Measurements from ENCODE around the gene LUC7L3.

The LUC7L3 gene

DNA sequence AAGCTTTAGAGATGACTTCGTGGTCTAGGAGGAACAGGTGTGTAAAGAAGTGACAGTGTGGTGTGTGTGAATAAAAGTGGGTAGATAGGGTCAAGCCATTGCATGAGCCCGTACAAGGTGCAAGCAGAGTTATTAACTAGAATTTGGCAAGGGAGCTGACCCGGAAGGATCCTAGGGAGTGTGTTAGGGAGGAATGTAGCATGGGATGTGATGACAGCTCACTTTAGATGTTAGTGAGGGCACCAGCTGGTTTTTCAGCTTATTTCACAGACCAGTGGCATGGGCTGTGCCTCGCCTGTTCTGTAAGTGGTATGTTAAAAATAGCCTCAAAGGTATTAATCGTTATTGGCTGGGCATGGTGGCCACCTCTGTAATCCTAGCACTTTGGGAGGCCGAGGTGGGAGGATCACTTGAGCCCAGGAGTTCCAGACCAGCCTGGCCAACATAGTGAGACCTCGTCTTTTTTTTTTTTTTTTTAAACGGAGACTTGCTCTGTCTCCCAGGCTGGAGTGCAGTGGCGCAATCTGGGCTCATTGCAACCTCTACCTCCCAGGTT, 39.7 kb downstream of the LUC7L3 start:
- H3K9me3 ChIP-seq (replicated peaks; ENCODE audit: insufficient read depth, low read length), result no peaks in the 10 kb centered on the region
- no peaks in the 10 kb centered on the region for H3K36me3 ChIP-seq (replicated peaks; ENCODE audit: insufficient read depth, low read length)
- no peaks in the 10 kb centered on the region for H3K9me2 ChIP-seq (replicated peaks; ENCODE audit: insufficient read depth, low read length)
- H3K79me2 ChIP-seq (ENCODE audit: low read length), result no peaks in the 10 kb centered on the region
- H3F3A ChIP-seq (ENCODE audit: insufficient read depth, low read length), result 0 out of 2 replicates have a peak, but pooled peaks cover 3% of the 10 kb centered on the region
- no peak overlapping the region for H3K27ac ChIP-seq (ENCODE audit: low read length)
- H2AFZ ChIP-seq (ENCODE audit: low read length), result no peak overlapping the region
- no peaks in the 10 kb centered on the region for H4K20me1 ChIP-seq (ENCODE audit: insufficient read depth, low read length)
- TF ChIP-seq EZH2phosphoT487 (IDR thresholded peaks at IDR 0.05; ENCODE audit: low read length) (no peak), EZH2 (optimal IDR thresholded peaks at IDR 0.05; ENCODE audit: low read depth, low read length) (no peak)
- TF ChIP-seq, protein P1, sequence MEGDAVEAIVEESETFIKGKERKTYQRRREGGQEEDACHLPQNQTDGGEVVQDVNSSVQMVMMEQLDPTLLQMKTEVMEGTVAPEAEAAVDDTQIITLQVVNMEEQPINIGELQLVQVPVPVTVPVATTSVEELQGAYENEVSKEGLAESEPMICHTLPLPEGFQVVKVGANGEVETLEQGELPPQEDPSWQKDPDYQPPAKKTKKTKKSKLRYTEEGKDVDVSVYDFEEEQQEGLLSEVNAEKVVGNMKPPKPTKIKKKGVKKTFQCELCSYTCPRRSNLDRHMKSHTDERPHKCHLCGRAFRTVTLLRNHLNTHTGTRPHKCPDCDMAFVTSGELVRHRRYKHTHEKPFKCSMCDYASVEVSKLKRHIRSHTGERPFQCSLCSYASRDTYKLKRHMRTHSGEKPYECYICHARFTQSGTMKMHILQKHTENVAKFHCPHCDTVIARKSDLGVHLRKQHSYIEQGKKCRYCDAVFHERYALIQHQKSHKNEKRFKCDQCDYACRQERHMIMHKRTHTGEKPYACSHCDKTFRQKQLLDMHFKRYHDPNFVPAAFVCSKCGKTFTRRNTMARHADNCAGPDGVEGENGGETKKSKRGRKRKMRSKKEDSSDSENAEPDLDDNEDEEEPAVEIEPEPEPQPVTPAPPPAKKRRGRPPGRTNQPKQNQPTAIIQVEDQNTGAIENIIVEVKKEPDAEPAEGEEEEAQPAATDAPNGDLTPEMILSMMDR (IDR thresholded peaks at IDR 0.05; ENCODE audit: low read length), result no peak
- H3K4me2 ChIP-seq (ENCODE audit: low read depth, low read length), result no peak overlapping the region
- H3K4me1 ChIP-seq (ENCODE audit: low read length), result no peaks in the 10 kb centered on the region
- DNase-seq, result no peak
- H3K4me3 ChIP-seq (ENCODE audit: low read length), result no peak overlapping the region
- no peaks in the 10 kb centered on the region; the same call in 1 of the 2 replicates for H3K27me3 ChIP-seq (replicated peaks; ENCODE audit: insufficient read depth, low read length)
- no peak overlapping the region for H3K9ac ChIP-seq (ENCODE audit: low read length)

DNA sequence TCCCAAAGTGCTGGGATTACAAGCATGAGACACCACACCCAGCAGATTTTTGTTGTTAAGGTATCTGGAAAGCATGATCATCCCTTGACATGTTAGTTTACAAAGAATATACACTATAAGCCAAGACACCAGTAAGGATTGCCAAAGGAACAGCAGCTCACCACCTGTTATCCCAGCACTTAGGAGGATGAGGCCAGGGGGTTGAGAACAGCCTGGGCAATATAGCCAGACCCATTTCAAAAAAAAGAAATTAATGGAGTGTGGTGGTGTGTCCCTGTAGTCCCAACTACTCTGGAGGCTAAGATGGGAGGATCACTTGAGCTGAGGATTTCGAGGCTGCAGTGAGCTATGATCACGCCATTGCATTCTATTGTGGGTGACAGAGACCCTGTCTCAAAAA, 42.8 kb downstream of the LUC7L3 start:
- no peak overlapping the region for H3K4me3 ChIP-seq (ENCODE audit: low read length)
- H3K9ac ChIP-seq (ENCODE audit: low read length), result no peak overlapping the region
- H3K9me2 ChIP-seq (replicated peaks; ENCODE audit: insufficient read depth, low read length), result no peaks in the 10 kb centered on the region
- DNase-seq, result no peak
- no peak overlapping the region for H2AFZ ChIP-seq (ENCODE audit: low read length)
- TF ChIP-seq EZH2 (optimal IDR thresholded peaks at IDR 0.05; ENCODE audit: low read depth, low read length), result no peak
- TF ChIP-seq, protein P1 (IDR thresholded peaks at IDR 0.05; ENCODE audit: low read length), result no peak
- H3K27me3 ChIP-seq (replicated peaks; ENCODE audit: insufficient read depth, low read length), result no peaks in the 10 kb centered on the region; the same call in 1 of the 2 replicates
- peaks cover 7% of the 10 kb centered on the region; the same call in 1 of the 2 replicates for H3F3A ChIP-seq (ENCODE audit: insufficient read depth, low read length)
- H3K4me1 ChIP-seq (ENCODE audit: low read length), result peaks cover 18% of the 10 kb centered on the region
- H3K79me2 ChIP-seq (ENCODE audit: low read length), result no peaks in the 10 kb centered on the region
- H3K36me3 ChIP-seq (replicated peaks; ENCODE audit: insufficient read depth, low read length), result no peaks in the 10 kb centered on the region
- H3K27ac ChIP-seq (ENCODE audit: low read length), result no peak overlapping the region
- no peaks in the 10 kb centered on the region for H3K9me3 ChIP-seq (replicated peaks; ENCODE audit: insufficient read depth, low read length)
- no peak overlapping the region for H3K4me2 ChIP-seq (ENCODE audit: low read depth, low read length)
- no peaks in the 10 kb centered on the region for H4K20me1 ChIP-seq (ENCODE audit: insufficient read depth, low read length)

DNA sequence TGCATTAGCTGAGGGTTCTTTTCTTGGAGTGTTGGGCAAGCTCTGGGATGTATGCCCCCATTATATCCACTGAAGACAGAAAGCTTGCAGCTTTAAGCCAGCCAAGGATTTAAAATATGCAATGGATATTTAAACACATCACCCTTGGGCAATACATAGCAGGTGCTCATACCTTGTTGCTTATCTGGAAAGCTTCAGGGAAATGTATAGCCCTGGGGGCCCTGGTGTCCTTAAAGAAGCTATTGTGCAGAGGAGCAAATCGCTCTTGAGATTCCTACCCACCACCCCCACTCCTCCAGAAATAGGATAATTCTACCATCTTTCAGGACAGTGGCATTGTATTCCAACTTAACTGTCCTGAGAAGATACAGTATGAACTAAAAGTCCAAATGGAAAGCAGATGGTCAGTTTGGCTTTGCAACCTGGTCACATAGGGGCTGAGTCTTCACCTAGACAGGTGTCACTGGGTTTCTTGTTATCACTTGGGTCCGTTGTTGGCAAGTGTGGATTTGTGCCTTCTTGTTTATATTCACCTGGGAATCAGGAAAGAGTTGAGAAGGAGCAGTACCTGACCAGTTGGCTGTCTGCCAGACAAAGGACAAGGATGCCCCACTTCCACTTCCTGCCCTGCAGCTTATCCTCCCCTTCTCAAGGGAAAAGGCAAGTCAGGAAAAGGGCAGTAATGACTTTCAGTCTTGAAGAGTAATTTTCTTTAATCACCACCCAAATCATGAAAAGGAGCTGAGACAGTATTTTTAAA, 44.5 kb downstream of the LUC7L3 start:
- DNase-seq, result no peak

More for the DNA sequence above, 44.5 kb downstream of the LUC7L3 start:
- no peaks in the 10 kb centered on the region; the same call in 1 of the 2 replicates for H3K27me3 ChIP-seq (replicated peaks; ENCODE audit: insufficient read depth, low read length)
- TF ChIP-seq EZH2phosphoT487 (IDR thresholded peaks at IDR 0.05; ENCODE audit: low read length) (no peak), EZH2 (optimal IDR thresholded peaks at IDR 0.05; ENCODE audit: low read depth, low read length) (no peak)
- TF ChIP-seq, protein P1 (IDR thresholded peaks at IDR 0.05; ENCODE audit: low read length), result no peak
- H4K20me1 ChIP-seq (ENCODE audit: insufficient read depth, low read length), result no peaks in the 10 kb centered on the region
- no peaks in the 10 kb centered on the region for H3K9me2 ChIP-seq (replicated peaks; ENCODE audit: insufficient read depth, low read length)
- no peak overlapping the region for H2AFZ ChIP-seq (ENCODE audit: low read length)
- no peaks in the 10 kb centered on the region for H3K9me3 ChIP-seq (replicated peaks; ENCODE audit: insufficient read depth, low read length)
- no peak overlapping the region for H3K4me3 ChIP-seq (ENCODE audit: low read length)
- H3K9ac ChIP-seq (ENCODE audit: low read length), result no peak overlapping the region
- no peaks in the 10 kb centered on the region for H3K36me3 ChIP-seq (replicated peaks; ENCODE audit: insufficient read depth, low read length)
- no peaks in the 10 kb centered on the region for H3K79me2 ChIP-seq (ENCODE audit: low read length)
- H3K4me1 ChIP-seq (ENCODE audit: low read length), result peaks cover 22% of the 10 kb centered on the region
- H3F3A ChIP-seq (ENCODE audit: insufficient read depth, low read length), result peaks cover 7% of the 10 kb centered on the region; the same call in 1 of the 2 replicates
- H3K4me2 ChIP-seq (ENCODE audit: low read depth, low read length), result no peak overlapping the region
- H3K27ac ChIP-seq (ENCODE audit: low read length), result no peak overlapping the region

Data from MM.1S (cell line).